VCaP (cell line): Measurements from ENCODE around the gene ARHGEF11.

Experiments
- H3K27ac ChIP-seq: fragments of 450-650 bp; 2 replicates; pipeline ENCODE4 v1.5.1; 2017
- CTCF ChIP-seq: fragments of 450-650 bp; conservative IDR thresholded peaks from 2 replicates; pipeline ENCODE4 v1.5.1; 2017; ENCODE audit warnings: mild to moderate bottlenecking, moderate library complexity

The ARHGEF11 gene

DNA sequence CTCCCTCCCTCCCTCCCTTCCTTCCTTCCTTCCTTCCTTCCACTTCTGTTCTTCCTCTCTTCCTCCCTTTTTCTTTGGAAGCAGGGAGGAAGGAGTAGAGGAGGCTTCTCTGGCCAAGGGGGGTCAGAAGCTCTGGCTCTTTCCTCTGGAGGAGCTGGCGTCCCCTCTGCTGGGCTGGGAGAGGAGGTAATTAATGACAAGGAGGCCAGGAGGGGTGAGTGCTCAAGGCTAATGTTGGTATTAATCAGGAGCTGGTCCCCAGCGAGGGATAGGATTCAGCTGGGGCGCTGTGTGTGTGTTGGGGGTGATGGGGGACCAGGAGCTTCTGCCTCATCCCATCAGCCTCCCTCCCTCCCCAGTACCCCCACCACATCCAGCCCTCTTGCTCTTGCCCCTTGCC is 158.2 kb downstream of the ARHGEF11 start:
- H3K27ac ChIP-seq = no peak overlapping the region
- TF ChIP-seq CTCF = no peak

DNA sequence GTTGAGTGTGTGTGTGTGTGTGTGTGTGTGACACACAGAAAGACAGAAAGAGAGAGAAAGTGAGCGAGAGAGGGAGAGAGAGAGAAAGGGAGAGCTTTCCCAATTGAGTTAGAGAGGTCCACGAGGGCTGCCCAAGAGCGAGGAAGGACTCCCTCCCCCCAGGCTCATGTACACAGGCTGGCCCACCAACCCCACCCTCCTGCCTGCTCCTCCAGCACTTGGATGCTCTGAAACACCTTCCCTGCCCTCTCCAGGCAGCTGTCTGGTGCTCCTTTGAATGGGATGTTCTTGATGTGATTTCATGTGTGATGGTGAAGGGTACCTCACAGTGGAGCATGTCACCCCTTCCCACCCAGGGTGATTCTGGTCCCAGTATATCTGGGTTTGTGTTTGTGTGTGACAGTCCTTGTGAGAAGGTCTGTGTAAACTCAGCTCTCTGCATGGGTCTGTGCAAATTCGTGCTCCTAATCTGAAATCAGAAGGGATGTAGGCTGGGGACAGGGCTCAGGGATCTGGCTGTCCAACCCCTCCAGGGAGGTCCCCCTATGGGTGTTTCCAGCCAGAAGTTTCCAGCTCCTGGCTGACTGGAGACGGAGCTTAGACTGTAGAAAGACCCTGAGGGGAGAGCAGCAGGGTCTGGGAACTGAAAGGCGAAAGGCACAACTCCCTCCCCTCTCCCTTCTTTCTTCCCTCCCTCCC is 158.8 kb downstream of the ARHGEF11 start:
- TF ChIP-seq CTCF = no peak
- H3K27ac ChIP-seq = no peak overlapping the region

GRCh38 chr1:156885880-156886355 is 159.6 kb downstream of the ARHGEF11 start:
- no peak overlapping the region for H3K27ac ChIP-seq
- no peak for TF ChIP-seq CTCF

GRCh38 chr1:156885314-156885713 is 160.2 kb downstream of the ARHGEF11 start:
- no peak for TF ChIP-seq CTCF
- no peak overlapping the region for H3K27ac ChIP-seq
